HG02678 (cell line): ENCODE results near the gene PLBD2.

Experiments
- ATAC-seq: cut with Tn5 transposase; IDR thresholded peaks from one replicate; pipeline ENCODE4 v1.9.1; 2021; ENCODE audit warnings: mild to moderate bottlenecking, moderate library complexity; ENCODE audit not compliant: unreplicated experiment

The PLBD2 gene

DNA sequence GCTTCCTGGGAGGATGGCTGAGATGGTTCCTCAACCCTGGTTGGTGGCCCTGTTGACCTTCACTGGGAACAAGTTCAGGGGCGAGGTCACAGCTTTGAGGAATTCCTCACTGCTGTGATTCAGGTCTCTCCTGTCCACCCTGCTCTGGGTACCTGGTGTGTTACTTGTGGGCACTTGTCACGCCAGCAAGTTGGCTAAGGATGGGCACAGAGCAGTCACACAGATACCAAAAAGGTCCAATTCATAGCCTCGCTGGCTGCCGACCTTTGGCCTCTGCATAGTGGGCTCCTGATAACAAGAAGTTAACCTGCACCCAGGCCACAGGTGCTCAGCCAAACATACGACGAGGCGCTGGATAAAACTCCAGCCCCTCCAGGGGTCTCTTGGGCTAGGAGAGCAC is 34.1 kb downstream of the PLBD2 start:
- no peak for ATAC-seq

- ATAC-seq, result no peak
Observed at GRCh38 chr12:113392988-113393579, 34.7 kb downstream of the PLBD2 start.

DNA sequence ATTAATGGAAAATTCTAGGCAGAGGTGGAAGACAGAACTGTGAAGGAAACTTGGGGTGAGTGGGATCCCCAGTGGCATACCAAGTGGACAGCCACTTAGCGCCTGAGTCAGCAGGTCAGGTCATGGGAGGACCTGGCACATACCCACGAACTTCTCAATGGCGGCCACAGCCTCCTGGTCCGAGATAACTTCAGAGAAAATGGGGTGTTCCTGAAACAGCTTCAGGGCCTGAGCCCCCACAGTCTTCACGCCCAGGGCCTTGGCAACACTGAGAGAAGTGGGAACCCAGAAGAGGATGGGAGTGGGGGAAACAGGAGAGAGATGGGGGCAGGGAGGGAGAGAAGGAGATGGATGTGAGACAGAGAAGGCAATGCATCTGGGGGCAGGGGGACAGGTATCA is 35.4 kb downstream of the PLBD2 start:
- ATAC-seq, result no peak

DNA sequence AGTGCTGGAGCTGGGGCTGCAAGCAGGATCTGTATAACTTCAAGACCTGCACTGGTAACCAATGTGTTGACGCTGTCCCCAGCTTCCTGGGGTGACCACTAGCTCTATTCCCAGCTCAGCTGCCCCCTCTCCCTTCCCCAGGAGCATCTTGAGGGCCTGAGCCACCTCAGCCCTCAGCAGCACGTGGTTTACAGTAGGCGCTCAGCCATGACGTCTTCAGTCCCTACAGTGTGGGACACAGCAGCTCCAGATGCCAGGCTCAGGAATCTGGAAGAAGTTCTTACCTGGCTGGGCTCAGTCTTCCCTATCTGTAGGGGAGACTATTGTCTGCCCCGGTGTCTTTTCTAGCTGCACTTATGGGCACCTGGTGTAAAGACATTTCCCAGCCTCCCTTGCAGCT is 36.7 kb downstream of the PLBD2 start:
- ATAC-seq, result no peak

GRCh38 chr12:113396200-113396599 is 37.8 kb downstream of the PLBD2 start:
- ATAC-seq, result no peak

GRCh38 chr12:113396828-113397496 is 38.6 kb downstream of the PLBD2 start:
- ATAC-seq, result no peak

DNA sequence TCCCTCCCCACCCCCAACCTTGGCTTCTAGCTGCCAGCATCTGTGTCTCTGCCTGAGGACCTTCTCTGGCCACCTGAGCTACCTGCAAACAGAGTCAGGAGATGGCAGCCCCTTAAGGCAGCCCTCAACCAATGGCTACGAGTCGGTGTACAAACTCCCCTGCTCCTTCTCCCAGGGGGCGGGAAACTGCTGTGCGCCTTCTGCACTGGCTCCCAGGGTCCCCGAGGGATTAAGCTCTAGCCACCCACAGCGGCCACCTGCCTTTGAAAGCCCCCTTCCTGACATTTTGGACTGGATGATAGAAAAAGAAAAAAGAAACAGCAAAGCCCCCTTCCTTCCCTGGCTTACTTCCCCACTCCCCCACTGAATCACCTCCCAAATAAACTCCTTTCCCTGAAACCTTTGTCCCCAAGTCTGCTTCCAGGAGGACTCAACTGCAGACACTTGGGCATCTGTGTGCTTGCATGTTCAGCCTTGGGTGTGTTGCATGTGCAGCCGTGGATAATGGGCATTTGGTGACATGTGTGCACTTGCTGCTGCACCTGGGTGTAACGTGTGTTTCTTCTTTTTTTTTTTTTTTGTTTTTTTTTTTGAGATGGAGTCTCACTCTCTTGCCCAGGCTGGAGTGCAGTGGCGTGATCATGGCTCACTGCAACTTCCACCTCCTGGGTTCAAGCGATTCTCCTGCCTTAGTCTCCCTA is 39.3 kb downstream of the PLBD2 start:
- ATAC-seq, result no peak

- ATAC-seq, result no peak
Observed at GRCh38 chr12:113398346-113399290, 40.2 kb downstream of the PLBD2 start.

GRCh38 chr12:113399490-113399889 is 41.1 kb downstream of the PLBD2 start:
- no peak for ATAC-seq

- ATAC-seq, result no peak
Observed at GRCh38 chr12:113400362-113400761, 42.0 kb downstream of the PLBD2 start.

DNA sequence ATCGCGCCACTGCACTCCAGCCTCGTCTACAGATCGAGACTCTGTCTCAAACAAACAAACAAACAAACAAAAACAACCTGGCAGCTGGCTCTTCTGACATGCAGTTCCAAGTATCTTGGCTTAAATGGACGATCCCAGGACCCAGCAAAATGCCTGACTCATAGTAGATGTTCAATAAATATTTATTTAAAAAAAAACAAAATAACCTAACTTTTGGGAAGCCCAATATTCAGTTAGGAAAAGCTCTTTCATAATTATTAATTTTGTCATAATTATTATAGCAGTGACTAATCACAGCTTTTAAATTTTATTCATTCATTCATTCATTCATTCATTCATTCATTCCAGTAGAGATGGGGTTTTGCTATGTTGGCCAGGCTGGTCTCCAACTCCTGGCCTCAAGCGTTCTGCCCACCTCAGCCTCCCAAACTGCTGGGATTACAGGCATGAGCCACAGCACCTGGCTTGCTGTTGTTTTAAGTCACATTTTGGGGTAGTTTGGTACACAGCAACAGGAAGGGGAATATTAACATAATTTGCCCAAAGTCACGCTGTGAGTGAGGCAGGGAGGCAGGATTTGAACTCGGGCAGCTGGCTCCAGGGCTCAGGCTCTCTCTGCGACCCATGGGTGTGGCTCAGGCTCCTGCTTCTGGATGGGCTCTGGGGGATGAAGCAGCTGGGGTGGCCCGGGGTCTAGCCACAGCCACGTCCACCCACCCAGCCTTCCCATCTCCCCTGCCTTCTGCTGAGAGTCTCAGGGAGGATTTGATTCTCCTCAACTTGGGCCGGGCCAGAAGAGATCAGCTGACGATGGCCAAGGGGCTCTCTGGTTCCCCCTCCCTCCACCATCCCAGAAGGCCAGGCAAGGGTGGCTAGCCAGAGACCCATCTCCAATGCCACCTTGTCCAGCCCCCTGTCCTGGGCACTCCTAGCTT is 42.9 kb downstream of the PLBD2 start:
- ATAC-seq, result no peak

- ATAC-seq, result no peak
Observed at GRCh38 chr12:113402586-113403260, 44.3 kb downstream of the PLBD2 start.

DNA sequence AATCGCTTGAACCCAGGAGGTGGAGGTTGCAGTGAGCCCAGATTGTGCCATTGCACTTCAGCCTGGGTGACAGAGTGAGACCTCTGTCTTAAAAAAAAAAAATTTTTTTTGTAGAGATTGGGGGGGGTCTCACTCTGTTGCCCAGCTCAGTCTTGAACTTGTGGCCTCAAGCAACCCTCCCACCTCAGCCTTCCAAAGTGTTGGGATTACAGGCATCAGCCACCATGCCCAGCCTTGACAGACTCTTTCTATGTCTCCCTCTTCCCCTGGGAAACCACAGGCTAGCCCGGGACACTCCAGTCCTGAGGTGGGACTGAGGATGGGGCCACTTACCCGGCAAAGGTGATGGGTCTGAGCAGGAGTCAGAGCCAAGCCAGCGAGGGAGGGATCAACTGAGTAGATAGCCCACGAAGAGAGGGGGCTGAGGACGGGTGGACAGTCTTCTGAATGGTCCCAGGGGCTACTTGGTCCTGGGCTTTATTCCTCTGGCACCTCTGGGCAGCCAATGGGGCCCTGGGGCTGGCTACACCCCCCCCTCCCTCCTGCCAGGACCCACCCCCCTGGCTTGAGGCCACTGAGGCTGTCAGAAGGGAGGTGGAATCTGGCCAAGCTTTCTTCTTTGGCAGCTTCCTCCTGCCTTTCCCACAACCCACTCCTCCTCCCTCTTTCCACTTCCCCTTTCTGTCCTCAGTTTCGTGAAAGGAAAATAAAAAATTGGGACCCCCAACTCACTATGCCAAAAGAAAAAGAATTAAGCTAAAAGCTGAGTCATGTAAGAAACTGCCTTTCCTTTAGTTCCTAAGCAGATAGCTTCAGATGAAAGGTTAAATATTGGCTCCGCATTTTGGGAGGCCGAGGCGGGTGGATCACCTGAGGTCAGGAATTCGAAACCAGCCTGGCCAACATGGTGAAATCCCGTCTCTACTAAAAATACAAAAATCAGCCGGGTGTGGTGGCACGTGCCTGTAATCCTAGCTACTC is 45.3 kb downstream of the PLBD2 start, which contains the start of gene SDS:
Gene SDS (minus strand): TSS at position 453 of the 981 bp plus-strand sequence. CDS start 4,179 bp downstream, outside the sequence.
- no peak for ATAC-seq

DNA sequence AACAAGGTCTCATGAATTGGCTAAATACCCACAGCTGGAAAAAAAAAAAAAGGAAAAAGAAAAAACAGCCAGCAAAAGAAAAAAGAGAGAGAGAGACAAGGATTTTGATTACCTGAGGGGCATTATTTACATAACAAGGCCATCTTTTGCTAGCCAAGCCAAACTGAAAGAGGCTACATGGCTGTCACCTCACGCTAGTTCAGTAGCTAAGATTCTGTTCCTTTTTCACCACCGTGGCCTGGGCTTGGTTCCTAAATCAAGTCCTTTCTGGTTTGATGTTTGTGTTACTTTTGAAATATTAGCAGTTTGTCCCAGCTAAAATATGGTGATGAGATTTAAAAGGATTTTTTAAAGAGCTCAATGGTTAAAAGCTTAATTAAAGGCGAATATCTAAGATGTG is 47.3 kb downstream of the PLBD2 start:
- ATAC-seq, result no peak

GRCh38 chr12:113407931-113408600 is 49.7 kb downstream of the PLBD2 start:
- no peak for ATAC-seq

DNA sequence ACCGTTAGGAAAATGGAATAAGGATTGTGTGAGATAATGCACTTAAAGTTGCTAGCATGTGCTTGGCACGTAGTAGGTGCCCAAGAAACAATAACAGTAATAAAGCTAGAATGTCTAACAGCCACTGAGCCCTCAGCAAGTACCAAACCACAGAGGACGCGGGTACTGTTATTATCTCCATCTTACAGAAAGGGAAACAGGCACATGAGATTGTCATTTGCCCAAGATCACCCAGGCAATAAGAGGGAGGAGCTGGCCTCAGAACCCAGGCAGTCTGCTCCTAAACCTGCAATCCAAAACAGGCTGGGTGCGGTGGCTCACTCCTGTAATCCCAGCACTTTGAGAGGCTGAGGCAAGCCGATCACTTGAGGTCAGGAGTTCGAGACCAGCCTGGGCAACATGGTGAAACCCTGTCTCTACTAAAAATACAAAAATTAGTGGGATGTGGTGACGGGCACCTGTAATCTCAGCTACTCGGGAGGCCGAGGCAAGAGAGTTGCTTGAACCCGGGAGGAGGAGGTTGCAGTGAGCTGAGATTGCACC is 50.4 kb downstream of the PLBD2 start:
- ATAC-seq, result no peak

- no peak for ATAC-seq
Observed at GRCh38 chr12:113409462-113410124, 51.2 kb downstream of the PLBD2 start.
